ENCODE results near the gene INKA2. TPM values are rescaled to one million over a fixed set of nuclear protein-coding genes. Genes with fewer than 3 reads are reported as not detected.

Gene INKA2
- total and polyA plus RNA-seq, 2 of the 4 experiments (the other 2 are of a cell fraction), result 2.2 to 2.6 TPM

DNA sequence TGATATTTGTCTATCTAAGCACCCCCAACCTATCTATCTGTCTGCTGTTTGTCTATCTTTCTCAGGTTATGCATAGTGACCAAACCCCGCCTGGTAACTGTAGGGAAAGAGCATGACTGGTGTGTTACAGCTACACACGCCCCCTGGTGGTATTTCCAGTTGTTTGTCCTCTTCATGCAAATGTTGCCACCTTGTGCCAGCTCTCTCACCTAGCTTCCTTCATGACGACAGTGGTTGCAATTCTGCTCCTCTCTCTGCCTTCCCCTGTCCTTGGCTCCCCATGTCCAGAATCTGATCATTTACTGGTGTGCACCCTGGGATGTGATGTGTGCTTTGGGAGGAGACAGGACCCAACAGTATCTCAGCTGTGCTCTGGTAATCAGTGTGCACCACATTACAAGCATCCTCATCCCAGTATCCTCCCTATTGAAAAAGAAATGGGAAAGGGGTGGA lies 8.1 kb upstream of the INKA2 start:
- BruUV-seq (replicated peaks), result no TSS peak
- peaks cover 13% of the 10 kb centered on the region for H3K4me1 ChIP-seq (ENCODE audit: control insufficient read depth, insufficient read depth, low read length)
- H3K27me3 ChIP-seq (ENCODE audit: control insufficient read depth, insufficient read depth, low read length), result no peaks in the 10 kb centered on the region
- H3K4me2 ChIP-seq (ENCODE audit: low read depth, low read length), result no peak overlapping the region
- peak; percentile 88 for TF ChIP-seq SMC3 (IDR thresholded peaks at IDR 0.05; ENCODE audit: low read depth, low read length)
- TF ChIP-seq RCOR1 (IDR thresholded peaks at IDR 0.05; ENCODE audit: insufficient replicate concordance, low read length), result no peak
- TF ChIP-seq, protein P1, sequence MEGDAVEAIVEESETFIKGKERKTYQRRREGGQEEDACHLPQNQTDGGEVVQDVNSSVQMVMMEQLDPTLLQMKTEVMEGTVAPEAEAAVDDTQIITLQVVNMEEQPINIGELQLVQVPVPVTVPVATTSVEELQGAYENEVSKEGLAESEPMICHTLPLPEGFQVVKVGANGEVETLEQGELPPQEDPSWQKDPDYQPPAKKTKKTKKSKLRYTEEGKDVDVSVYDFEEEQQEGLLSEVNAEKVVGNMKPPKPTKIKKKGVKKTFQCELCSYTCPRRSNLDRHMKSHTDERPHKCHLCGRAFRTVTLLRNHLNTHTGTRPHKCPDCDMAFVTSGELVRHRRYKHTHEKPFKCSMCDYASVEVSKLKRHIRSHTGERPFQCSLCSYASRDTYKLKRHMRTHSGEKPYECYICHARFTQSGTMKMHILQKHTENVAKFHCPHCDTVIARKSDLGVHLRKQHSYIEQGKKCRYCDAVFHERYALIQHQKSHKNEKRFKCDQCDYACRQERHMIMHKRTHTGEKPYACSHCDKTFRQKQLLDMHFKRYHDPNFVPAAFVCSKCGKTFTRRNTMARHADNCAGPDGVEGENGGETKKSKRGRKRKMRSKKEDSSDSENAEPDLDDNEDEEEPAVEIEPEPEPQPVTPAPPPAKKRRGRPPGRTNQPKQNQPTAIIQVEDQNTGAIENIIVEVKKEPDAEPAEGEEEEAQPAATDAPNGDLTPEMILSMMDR (conservative IDR thresholded peaks at IDR 0.05; ENCODE audit: low read depth, low read length), result peak; percentile 87
- peak; percentile 78 for TF ChIP-seq RAD21 (IDR thresholded peaks at IDR 0.05; ENCODE audit: low read length)
- no peak overlapping the region for H3K9ac ChIP-seq (ENCODE audit: low read depth, low read length)
- no peak overlapping the region for H2AK9ac ChIP-seq (replicated peaks; ENCODE audit: low read depth, low read length, poor library complexity)
- H4K8ac ChIP-seq (ENCODE audit: low read depth in 2 of 2, low read length in 2 of 2), result no peak overlapping the region
- ChIA-PET POLR2A (ENCODE audit: unreplicated experiment) (no interaction called here), CTCF (interaction anchor here (0.6 to 2.4 kb wide), 8 partner anchors 10 to 266 kb away, joined by 3 to 8 read pairs (median 3); no protein-coding TSS in a partner anchor)
- peak overlapping the region; percentile 62; the same call in 1 of the 2 replicates for H2AK5ac ChIP-seq (ENCODE audit: low read depth, low read length)
- DNase-seq (peak; percentile 77), ATAC-seq (ENCODE audit: low read depth) (no peak)
- H2AFZ ChIP-seq (replicated peaks; ENCODE audit: low read length, poor library complexity), result no peak overlapping the region
- peaks cover 10% of the 10 kb centered on the region; the same call in 1 of the 2 replicates for H4K20me1 ChIP-seq (ENCODE audit: insufficient read depth, low read length)
- intact Hi-C loops (cut with micrococcal nuclease) (no loop called here), dilution Hi-C loops (cut with HindIII; ENCODE audit: low sequenced_read_pairs, unreplicated experiment) (no loop called here), in situ Hi-C loops (cut with MboI; ENCODE audit: low sequenced_read_pairs) (no loop called here)
- no peak overlapping the region for H4K91ac ChIP-seq (ENCODE audit: insufficient read depth, low read depth, low read length)
- no peak overlapping the region for H3K4ac ChIP-seq (ENCODE audit: low read depth, low read length)
- no peak overlapping the region for H3K18ac ChIP-seq (ENCODE audit: low read depth, low read length)
- H3K4me3 ChIP-seq (ENCODE audit: insufficient read depth, low read depth, low read length), result no peak overlapping the region
- H3K14ac ChIP-seq (replicated peaks; ENCODE audit: low read depth, low read length), result no peak overlapping the region
- no peak overlapping the region for H4K5ac ChIP-seq (ENCODE audit: low read depth, low read length)
- H3K36me3 ChIP-seq (ENCODE audit: control insufficient read depth, insufficient read depth, low read length), result no peaks in the 10 kb centered on the region
- H3K9me3 ChIP-seq (ENCODE audit: control insufficient read depth, insufficient read depth, low read length), result no peaks in the 10 kb centered on the region
- no peak overlapping the region for H2BK5ac ChIP-seq (ENCODE audit: low read depth, low read length, poor library complexity, severe bottlenecking)
- no peak overlapping the region for H2BK15ac ChIP-seq (ENCODE audit: low read depth, low read length)
- peaks cover 30% of the 10 kb centered on the region for H3K9me1 ChIP-seq (ENCODE audit: insufficient read depth, low read length)
- no peak overlapping the region for H3K27ac ChIP-seq (ENCODE audit: insufficient read depth, low read length)
- no peak overlapping the region for H3K23ac ChIP-seq (ENCODE audit: low read depth, low read length)
- WGBS, 2 experiments (ENCODE audit: extremely low coverage in 2 of 2, insufficient read length in 1 of 2), result no CpG with 5 or more reads among the region's 3 CpGs
- H3K56ac ChIP-seq (ENCODE audit: extremely low read depth, insufficient read depth, low read length), result no peak overlapping the region
- no peaks in the 10 kb centered on the region; a peak in 1 of 4 replicates for H3K79me1 ChIP-seq (ENCODE audit: low read depth in 1 of 2, low read length in 2 of 2)
- peak overlapping the region; percentile 4; the same call in 1 of the 2 replicates for H2BK120ac ChIP-seq (ENCODE audit: low read depth, low read length)
- 0 out of 2 replicates have a peak overlapping the region, but pooled peaks have one; percentile 0 for H2BK20ac ChIP-seq (ENCODE audit: low read depth, low read length)
